B cell (primary cell): ENCODE results near the gene CD276.

Experiments used
- CTCF ChIP-seq: fragments of 200-600 bp; IDR thresholded peaks from one replicate; pipeline ENCODE4 v1.8.0; 2022; ENCODE audit warnings: antibody characterized with exemption, mild to moderate bottlenecking
- EZH2 ChIP-seq: IDR thresholded peaks from 2 replicates; pipeline ENCODE4 v1.6.1; 2012; ENCODE audit warnings: borderline replicate concordance, low read depth, mild to moderate bottlenecking, moderate library complexity, low read length; ENCODE audit not compliant: insufficient read depth, poor library complexity, severe bottlenecking

- no peak for TF ChIP-seq CTCF
- TF ChIP-seq EZH2: no peak
These were observed 29.5 kb upstream of the CD276 start for GRCh38 chr15:73654659-73655058.
